Vagina (tissue), 2 donors: Measurements from ENCODE around the gene EYS. TPM values are rescaled to one million over a fixed set of nuclear protein-coding genes. Genes with fewer than 3 reads are reported as not detected.

Experiments used
- DNase-seq, 2 donors: peaks; one replicate each; pipeline ENCODE4 v3.0.0-alpha.2; 2017; ENCODE audit errors: extremely low spot score in 2 of 2
- H3K27ac ChIP-seq: fragments of 200-600 bp; sonication (generic); one replicate; pipeline ENCODE4 v1.5.1; 2019
- H3K27me3 ChIP-seq: fragments of 200-600 bp; sonication (generic); one replicate; pipeline ENCODE4 v1.5.1; 2019
- H3K36me3 ChIP-seq, 2 donors: fragments of 200-600 bp; sonication (generic); one replicate each; pipeline ENCODE4 v1.5.1; 2017 to 2019
- H3K4me1 ChIP-seq: fragments of 200-600 bp; sonication (generic); one replicate; pipeline ENCODE4 v1.5.1; 2019
- H3K4me3 ChIP-seq, 2 donors: fragments of 200-600 bp; sonication (generic); 1 replicate in 1 of 2; 2 replicates in 1 of 2; pipeline ENCODE4 v1.5.1; 2016 to 2019
- H3K9me3 ChIP-seq: fragments of 200-600 bp; sonication (generic); one replicate; pipeline ENCODE4 v1.5.1; 2019
- POLR2A ChIP-seq, 2 donors: fragments of 450-650 bp; IDR thresholded peaks; one replicate each; pipeline ENCODE4 v1.6.1; 2017; ENCODE audit warnings: antibody characterized with exemption in 2 of 2, mild to moderate bottlenecking in 2 of 2, moderate library complexity in 2 of 2
- POLR2AphosphoS5 ChIP-seq, 2 donors: sonication (generic); formaldehyde crosslinking; IDR thresholded peaks; one replicate each; pipeline ENCODE4 v1.9.0; 2017; ENCODE audit warnings: antibody characterized with exemption in 2 of 2, mild to moderate bottlenecking in 2 of 2, low read depth in 1 of 2; ENCODE audit not compliant: insufficient read depth in 1 of 2
- intact Hi-C: fragments of 100-400 bp; cut with DNase I; formaldehyde crosslinking; loops from one replicate; pipeline ENCODE4 v1.15.1; 2023
- total RNA-seq: library from RNA; depleted of rRNA; stranded (reverse); fragments of >200 nt; gene quantifications from one replicate; pipeline ENCODE4 v1.2.3, GENCODE V29; 2016
- TF ChIP-seq, protein P1 (sequence below), 3 experiments: fragments of 450-650 bp in 2 of 3; fragments of 200-600 bp in 1 of 3; sonication (generic) in 1 of 3; IDR thresholded peaks; one replicate each; pipeline ENCODE4 v1.5.1; 2017 to 2019; ENCODE audit warnings: antibody characterized with exemption in 3 of 3, mild to moderate bottlenecking in 2 of 3, moderate library complexity in 2 of 3

Gene EYS
- total RNA-seq, 1 donor from 2014 or later, result not detected

DNA sequence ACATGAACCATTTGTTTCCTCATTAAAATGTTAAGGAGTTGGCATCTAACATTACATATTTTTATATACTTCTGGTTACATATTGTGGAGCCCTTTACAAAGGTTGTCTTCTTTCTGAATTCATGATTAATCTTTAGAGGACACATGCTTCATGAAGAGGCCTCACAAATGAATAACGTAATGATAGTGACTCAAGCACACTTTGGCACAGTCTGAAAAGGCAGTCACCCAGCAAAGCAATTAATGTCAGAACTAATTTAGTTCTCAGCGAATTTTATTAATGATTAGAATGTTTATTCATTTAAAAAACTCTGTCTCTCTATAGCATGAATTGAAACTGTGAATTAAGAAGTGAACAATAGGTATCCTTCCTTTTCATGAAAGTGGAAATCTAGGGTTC is 1217.3 kb downstream of the EYS start:
- Histone ChIP-seq H3K36me3 (no peaks in the 10 kb centered on the region), H3K27me3 (no peaks in the 10 kb centered on the region), H3K9me3 (no peaks in the 10 kb centered on the region), H3K4me1 (no peaks in the 10 kb centered on the region), H3K4me3 (no peak overlapping the region), H3K27ac (no peak overlapping the region)
- no peak for DNase-seq
- TF ChIP-seq POLR2AphosphoS5 (IDR thresholded peaks at IDR 0.05; ENCODE audit: insufficient read depth in 1 of 2, low read depth in 1 of 2) (no peak), POLR2A (IDR thresholded peaks at IDR 0.05) (no peak)
- TF ChIP-seq, protein P1, sequence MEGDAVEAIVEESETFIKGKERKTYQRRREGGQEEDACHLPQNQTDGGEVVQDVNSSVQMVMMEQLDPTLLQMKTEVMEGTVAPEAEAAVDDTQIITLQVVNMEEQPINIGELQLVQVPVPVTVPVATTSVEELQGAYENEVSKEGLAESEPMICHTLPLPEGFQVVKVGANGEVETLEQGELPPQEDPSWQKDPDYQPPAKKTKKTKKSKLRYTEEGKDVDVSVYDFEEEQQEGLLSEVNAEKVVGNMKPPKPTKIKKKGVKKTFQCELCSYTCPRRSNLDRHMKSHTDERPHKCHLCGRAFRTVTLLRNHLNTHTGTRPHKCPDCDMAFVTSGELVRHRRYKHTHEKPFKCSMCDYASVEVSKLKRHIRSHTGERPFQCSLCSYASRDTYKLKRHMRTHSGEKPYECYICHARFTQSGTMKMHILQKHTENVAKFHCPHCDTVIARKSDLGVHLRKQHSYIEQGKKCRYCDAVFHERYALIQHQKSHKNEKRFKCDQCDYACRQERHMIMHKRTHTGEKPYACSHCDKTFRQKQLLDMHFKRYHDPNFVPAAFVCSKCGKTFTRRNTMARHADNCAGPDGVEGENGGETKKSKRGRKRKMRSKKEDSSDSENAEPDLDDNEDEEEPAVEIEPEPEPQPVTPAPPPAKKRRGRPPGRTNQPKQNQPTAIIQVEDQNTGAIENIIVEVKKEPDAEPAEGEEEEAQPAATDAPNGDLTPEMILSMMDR (IDR thresholded peaks at IDR 0.05), result no peak
- intact Hi-C loops, result no loop called here

DNA sequence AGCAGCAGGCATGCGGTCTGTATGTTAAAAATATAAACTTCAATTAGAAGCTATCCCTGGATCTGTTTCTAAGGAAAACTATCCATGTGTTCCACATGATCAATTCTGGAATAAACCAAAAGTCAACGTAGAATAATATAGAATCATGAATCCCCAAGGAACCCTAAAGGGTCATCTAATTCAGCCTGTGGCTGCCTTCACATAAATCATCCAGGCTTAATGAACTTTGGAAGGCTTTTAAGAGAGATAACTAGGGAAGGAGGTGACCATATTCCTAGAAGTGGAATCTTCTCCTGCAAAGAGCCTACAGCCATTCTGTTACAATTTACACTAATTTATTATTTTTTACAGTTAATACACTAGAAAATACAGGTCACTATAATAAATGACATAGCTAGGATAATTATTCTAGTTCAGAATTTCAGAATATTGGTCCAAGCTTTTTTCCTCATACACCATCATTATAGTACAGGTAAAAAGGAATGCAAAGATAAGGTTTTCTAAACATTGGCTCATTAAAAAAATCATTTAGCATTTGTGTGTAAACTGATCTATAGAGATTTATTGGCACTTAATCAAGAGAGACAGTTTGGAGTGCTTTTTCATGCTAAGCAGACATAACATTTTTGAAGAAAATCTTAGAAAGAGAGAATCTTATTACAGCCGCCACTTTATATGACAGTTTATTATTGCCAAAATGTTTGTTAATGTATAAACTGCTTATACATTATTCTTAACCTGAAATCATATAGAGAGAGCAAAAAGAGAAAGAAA is 1220.3 kb downstream of the EYS start:
- Histone ChIP-seq H3K9me3 (no peaks in the 10 kb centered on the region), H3K36me3 (no peaks in the 10 kb centered on the region), H3K4me3 (no peak overlapping the region), H3K27me3 (no peaks in the 10 kb centered on the region), H3K4me1 (no peaks in the 10 kb centered on the region), H3K27ac (no peak overlapping the region)
- TF ChIP-seq, protein P1 (IDR thresholded peaks at IDR 0.05), result no peak
- TF ChIP-seq POLR2A (IDR thresholded peaks at IDR 0.05) (no peak), POLR2AphosphoS5 (IDR thresholded peaks at IDR 0.05; ENCODE audit: insufficient read depth in 1 of 2, low read depth in 1 of 2) (no peak)
- no peak for DNase-seq
- intact Hi-C loops, result no loop called here

DNA sequence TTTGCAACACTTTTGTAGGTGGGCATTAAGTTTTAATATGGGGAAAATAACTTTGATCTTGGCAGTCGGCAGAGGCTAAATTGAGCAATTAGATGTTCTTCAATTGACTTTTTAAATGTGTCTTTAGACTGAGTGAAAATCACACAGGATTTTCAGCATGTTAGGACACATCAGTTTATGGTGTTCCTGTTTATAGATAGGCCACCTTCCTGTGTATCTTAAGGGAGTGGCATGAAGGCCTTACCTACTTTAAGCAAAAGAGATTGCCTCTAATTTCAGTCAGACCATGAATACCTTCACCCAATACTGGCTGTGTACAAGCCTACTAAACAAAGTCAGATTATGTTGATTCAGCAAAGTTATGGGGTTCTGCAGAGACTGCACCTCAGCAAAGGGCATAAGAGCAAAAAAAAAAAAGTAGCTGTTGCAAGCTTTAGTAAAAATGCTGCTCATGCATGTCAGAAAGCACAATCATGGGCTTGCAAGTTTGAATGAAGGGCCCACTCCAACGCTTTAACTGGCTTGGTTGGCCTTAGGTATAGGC is 1223.0 kb downstream of the EYS start:
- Histone ChIP-seq H3K9me3 (no peaks in the 10 kb centered on the region), H3K4me3 (no peak overlapping the region), H3K27me3 (no peaks in the 10 kb centered on the region), H3K36me3 (no peaks in the 10 kb centered on the region), H3K4me1 (no peaks in the 10 kb centered on the region), H3K27ac (no peak overlapping the region)
- intact Hi-C loops, result no loop called here
- no peak for TF ChIP-seq POLR2AphosphoS5 (IDR thresholded peaks at IDR 0.05; ENCODE audit: insufficient read depth in 1 of 2, low read depth in 1 of 2)
- no peak for TF ChIP-seq POLR2A (IDR thresholded peaks at IDR 0.05)
- TF ChIP-seq, protein P1 (IDR thresholded peaks at IDR 0.05), result no peak
- DNase-seq, result no peak

DNA sequence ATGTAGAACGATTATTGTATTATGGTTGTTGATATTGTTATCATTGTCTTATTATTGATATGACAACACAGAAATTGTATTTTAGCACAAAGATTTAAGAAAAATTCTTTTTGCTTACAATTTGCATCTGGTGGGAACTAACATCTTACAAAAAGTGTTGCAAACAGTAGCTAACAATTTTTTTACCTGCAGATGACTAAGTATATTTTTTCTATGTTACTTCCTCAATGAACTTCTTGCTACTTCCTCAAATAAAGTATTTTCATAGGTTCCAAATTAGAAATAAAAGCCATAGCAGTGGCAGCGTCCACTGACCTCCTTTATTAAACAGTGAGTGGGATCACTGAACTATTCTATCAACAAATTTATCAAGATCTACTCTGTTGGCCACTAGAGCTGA is 1224.4 kb downstream of the EYS start:
- intact Hi-C loops, result no loop called here
- H3K36me3 ChIP-seq, result no peaks in the 10 kb centered on the region
- H3K4me1 ChIP-seq, result no peaks in the 10 kb centered on the region
- no peak overlapping the region for H3K4me3 ChIP-seq
- H3K9me3 ChIP-seq, result no peaks in the 10 kb centered on the region
- no peaks in the 10 kb centered on the region for H3K27me3 ChIP-seq
- no peak for DNase-seq
- no peak overlapping the region for H3K27ac ChIP-seq
- no peak for TF ChIP-seq POLR2A (IDR thresholded peaks at IDR 0.05)
- no peak for TF ChIP-seq POLR2AphosphoS5 (IDR thresholded peaks at IDR 0.05; ENCODE audit: insufficient read depth in 1 of 2, low read depth in 1 of 2)
- TF ChIP-seq, protein P1 (IDR thresholded peaks at IDR 0.05), result no peak

DNA sequence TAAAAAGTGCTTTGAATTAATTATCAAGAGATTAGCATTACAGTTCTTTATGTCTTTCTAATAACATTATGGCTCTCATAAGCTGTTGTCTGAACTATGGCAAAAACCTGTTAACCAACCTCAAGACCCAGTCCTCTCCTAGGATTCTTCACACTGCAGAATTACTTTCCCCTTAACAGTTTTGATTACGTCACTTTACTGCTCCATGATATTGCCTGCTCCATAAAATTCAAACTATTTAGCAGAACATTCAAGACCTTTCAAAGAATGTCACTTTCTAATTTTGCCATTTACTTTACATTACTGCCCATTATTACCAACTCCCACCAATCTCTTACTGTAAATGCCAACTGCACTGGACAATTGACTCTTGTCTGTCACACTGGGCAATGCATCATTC is 1227.9 kb downstream of the EYS start:
- H3K4me1 ChIP-seq, result no peaks in the 10 kb centered on the region
- H3K36me3 ChIP-seq, result no peaks in the 10 kb centered on the region
- H3K4me3 ChIP-seq, result no peak overlapping the region
- H3K27me3 ChIP-seq, result no peaks in the 10 kb centered on the region
- no peak for DNase-seq
- TF ChIP-seq POLR2A (IDR thresholded peaks at IDR 0.05) (no peak), POLR2AphosphoS5 (IDR thresholded peaks at IDR 0.05; ENCODE audit: insufficient read depth in 1 of 2, low read depth in 1 of 2) (no peak)
- TF ChIP-seq, protein P1 (IDR thresholded peaks at IDR 0.05), result no peak
- intact Hi-C loops, result no loop called here
- no peaks in the 10 kb centered on the region for H3K9me3 ChIP-seq
- no peak overlapping the region for H3K27ac ChIP-seq
